Testis (tissue), 2 donors: ENCODE data around the gene EGFR.

Source experiments
- POLR2A ChIP-seq: fragments of 450-650 bp; IDR thresholded peaks from one replicate; pipeline ENCODE4 v1.6.1; 2017; ENCODE audit warnings: antibody characterized with exemption, mild to moderate bottlenecking, moderate library complexity
- TF ChIP-seq, protein P1 (sequence below), 3 experiments: fragments of 450-650 bp in 2 of 3; fragments of 200-600 bp in 1 of 3; sonication (generic) in 1 of 3; IDR thresholded peaks; one replicate each; pipeline ENCODE4 v1.5.1; 2016 to 2019; ENCODE audit warnings: antibody characterized with exemption in 3 of 3, mild to moderate bottlenecking in 2 of 3, moderate library complexity in 1 of 3

DNA sequence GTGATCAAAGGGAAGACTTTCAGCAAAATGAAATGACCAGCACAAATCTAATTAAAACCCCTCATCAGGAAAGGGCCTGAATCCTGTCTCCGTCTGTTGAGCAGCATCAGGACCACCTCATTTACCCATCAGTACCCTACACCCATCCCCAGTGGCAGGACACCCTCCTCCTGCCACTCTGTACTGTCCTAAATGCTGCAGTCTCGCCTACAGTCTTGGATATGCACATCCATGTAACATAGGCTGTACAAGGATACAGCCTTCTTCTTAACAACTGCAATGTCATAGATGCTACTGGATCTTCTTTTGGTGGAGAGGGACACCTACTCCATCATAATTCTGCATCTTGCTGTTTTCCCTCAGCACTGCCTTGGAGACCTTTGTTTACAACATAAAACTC lies 206.0 kb downstream of the EGFR start:
- TF ChIP-seq, protein P1, sequence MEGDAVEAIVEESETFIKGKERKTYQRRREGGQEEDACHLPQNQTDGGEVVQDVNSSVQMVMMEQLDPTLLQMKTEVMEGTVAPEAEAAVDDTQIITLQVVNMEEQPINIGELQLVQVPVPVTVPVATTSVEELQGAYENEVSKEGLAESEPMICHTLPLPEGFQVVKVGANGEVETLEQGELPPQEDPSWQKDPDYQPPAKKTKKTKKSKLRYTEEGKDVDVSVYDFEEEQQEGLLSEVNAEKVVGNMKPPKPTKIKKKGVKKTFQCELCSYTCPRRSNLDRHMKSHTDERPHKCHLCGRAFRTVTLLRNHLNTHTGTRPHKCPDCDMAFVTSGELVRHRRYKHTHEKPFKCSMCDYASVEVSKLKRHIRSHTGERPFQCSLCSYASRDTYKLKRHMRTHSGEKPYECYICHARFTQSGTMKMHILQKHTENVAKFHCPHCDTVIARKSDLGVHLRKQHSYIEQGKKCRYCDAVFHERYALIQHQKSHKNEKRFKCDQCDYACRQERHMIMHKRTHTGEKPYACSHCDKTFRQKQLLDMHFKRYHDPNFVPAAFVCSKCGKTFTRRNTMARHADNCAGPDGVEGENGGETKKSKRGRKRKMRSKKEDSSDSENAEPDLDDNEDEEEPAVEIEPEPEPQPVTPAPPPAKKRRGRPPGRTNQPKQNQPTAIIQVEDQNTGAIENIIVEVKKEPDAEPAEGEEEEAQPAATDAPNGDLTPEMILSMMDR (IDR thresholded peaks at IDR 0.05) = no peak
- no peak for TF ChIP-seq POLR2A
